HL-60 (cell line): Measurements from ENCODE around the gene DAB2IP.

Experiments used
- DNase-seq, 2 experiments: peaks; one replicate each; pipeline ENCODE4 v3.0.0-alpha.2; 2010 to 2020; ENCODE audit warnings: low read depth in 1 of 2, low spot score in 1 of 2
- H3K27ac ChIP-seq: fragments of 250-450 bp; sonication (Bioruptor Pico); replicated peaks from 2 replicates; pipeline ENCODE4 v1.5.1; 2020; ENCODE audit warnings: mild to moderate bottlenecking, moderate library complexity
- H3K27me3 ChIP-seq: fragments of 250-450 bp; sonication (Bioruptor Pico); 2 replicates; pipeline ENCODE4 v1.5.1; 2021; ENCODE audit warnings: mild to moderate bottlenecking, moderate library complexity; ENCODE audit not compliant: insufficient read depth, poor library complexity, severe bottlenecking
- H3K4me3 ChIP-seq: replicated peaks from 2 replicates; pipeline ENCODE4 v1.5.1; 2011; ENCODE audit warnings: mild to moderate bottlenecking, control low read depth, low read length; ENCODE audit not compliant: insufficient read depth
- GABPA ChIP-seq: IDR thresholded peaks from 2 replicates; pipeline ENCODE4 v1.6.1; 2012; ENCODE audit warnings: low read depth
- POLR2AphosphoS5 ChIP-seq: IDR thresholded peaks from 2 replicates; pipeline ENCODE4 v1.6.1; 2012; ENCODE audit warnings: low read depth
- REST ChIP-seq: IDR thresholded peaks from 2 replicates; pipeline ENCODE4 v1.6.1; 2012; ENCODE audit warnings: low read depth; ENCODE audit not compliant: insufficient replicate concordance
- SPI1 ChIP-seq: IDR thresholded peaks from 2 replicates; pipeline ENCODE4 v1.6.1; 2012; ENCODE audit warnings: low read depth, mild to moderate bottlenecking, borderline replicate concordance
- TF ChIP-seq, protein P1 (sequence below): IDR thresholded peaks from one replicate; pipeline ENCODE4 v1.5.1; 2011; ENCODE audit warnings: low read length, control low read depth, inconsistent platforms; ENCODE audit not compliant: insufficient read depth

DAB2IP gene

DNA sequence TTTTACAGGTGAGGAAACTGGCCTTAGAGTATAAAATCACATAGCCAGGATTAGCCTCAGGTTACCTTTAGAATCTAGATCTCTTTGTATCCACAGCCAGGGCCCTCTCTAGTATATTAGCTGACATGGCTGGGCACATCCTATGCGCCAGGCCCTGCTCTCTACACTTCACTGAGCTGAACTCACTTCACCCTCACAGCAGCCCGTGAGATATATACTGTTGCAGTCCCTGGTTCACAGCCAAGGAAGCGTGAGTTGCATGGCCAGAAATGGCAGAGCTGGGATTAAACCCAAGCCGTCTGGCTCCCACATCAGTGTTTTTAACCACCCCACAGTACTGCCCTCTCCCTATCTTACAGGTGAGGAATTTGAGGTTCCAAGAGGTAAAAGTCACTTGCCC lies 58.4 kb downstream of the DAB2IP start:
- peaks cover 6% of the 10 kb centered on the region for H3K27me3 ChIP-seq
- TF ChIP-seq, protein P1, sequence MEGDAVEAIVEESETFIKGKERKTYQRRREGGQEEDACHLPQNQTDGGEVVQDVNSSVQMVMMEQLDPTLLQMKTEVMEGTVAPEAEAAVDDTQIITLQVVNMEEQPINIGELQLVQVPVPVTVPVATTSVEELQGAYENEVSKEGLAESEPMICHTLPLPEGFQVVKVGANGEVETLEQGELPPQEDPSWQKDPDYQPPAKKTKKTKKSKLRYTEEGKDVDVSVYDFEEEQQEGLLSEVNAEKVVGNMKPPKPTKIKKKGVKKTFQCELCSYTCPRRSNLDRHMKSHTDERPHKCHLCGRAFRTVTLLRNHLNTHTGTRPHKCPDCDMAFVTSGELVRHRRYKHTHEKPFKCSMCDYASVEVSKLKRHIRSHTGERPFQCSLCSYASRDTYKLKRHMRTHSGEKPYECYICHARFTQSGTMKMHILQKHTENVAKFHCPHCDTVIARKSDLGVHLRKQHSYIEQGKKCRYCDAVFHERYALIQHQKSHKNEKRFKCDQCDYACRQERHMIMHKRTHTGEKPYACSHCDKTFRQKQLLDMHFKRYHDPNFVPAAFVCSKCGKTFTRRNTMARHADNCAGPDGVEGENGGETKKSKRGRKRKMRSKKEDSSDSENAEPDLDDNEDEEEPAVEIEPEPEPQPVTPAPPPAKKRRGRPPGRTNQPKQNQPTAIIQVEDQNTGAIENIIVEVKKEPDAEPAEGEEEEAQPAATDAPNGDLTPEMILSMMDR, result no peak
- no peak for TF ChIP-seq POLR2AphosphoS5
- H3K27ac ChIP-seq, result no peak overlapping the region
- DNase-seq, result no peak
- no peak overlapping the region for H3K4me3 ChIP-seq

GRCh38 chr9:121711281-121711680 lies 59.8 kb downstream of the DAB2IP start:
- Histone ChIP-seq H3K27me3 (no peaks in the 10 kb centered on the region), H3K4me3 (no peak overlapping the region), H3K27ac (no peak overlapping the region)
- TF ChIP-seq POLR2AphosphoS5 (no peak), SPI1 (no peak; the same call in 1 of the 2 replicates), GABPA (no peak), REST (no peak)
- TF ChIP-seq, protein P1, result no peak
- peak in 1 of 2 experiments; percentile 8 for DNase-seq

DNA sequence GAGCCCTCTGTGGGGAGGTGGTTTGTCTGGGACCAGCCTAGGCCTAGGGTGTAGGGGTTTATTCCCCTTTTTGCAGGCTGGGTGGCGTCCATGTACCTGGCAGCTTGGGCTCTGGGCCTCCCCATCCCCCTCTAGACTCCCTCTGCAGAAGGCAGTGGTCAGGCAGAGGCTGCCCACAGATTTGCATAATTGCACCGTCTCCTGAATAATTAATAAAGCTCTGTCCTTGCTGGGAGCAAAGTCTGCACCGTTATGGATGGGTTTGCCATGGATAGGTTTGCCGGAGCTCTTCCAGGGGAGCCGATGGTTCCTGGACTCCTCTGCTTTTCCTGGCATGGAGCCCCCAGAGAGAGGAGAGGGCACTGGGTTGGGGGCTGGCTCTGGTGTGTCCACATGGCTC lies 60.4 kb downstream of the DAB2IP start:
- DNase-seq, result no peak
- H3K4me3 ChIP-seq, result no peak overlapping the region

More for the DNA sequence above, 60.4 kb downstream of the DAB2IP start:
- Histone ChIP-seq H3K27ac (no peak overlapping the region), H3K27me3 (no peaks in the 10 kb centered on the region)
- TF ChIP-seq REST (no peak), GABPA (no peak), SPI1 (no peak), POLR2AphosphoS5 (no peak)
- TF ChIP-seq, protein P1, result no peak
